GM19395 (cell line): Measurements from ENCODE around the gene KRT84.
"Not testable (repeated sequence)": the region's sequence is repeated elsewhere in the genome, so short reads cannot be mapped to it uniquely, and the experiment has no call there.

Experiments used
- ATAC-seq: cut with Tn5 transposase; IDR thresholded peaks from one replicate; pipeline ENCODE4 v1.9.1; 2021; ENCODE audit warnings: mild to moderate bottlenecking, moderate library complexity; ENCODE audit not compliant: unreplicated experiment

KRT84 gene

DNA sequence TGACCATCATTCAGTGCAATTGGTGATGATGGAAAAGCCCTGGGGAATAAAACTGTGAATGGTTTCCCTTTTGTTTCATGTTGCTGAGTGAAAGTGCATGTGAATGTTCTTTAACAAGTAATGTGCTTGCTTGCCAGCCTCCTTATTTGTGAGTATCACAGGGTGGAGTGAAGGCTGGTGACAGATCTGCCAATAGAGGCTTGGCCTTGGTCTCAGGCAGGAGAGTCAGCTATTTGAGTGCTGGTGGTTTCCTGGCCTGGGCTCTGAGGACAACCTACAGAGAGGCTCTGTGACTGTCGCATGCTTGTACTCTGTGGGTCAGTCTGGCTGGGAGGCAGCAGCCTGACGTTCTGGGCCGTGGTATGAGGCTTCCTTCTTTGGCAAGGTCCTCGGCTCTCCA, 38.9 kb downstream of the KRT84 start:
- no peak for ATAC-seq

DNA sequence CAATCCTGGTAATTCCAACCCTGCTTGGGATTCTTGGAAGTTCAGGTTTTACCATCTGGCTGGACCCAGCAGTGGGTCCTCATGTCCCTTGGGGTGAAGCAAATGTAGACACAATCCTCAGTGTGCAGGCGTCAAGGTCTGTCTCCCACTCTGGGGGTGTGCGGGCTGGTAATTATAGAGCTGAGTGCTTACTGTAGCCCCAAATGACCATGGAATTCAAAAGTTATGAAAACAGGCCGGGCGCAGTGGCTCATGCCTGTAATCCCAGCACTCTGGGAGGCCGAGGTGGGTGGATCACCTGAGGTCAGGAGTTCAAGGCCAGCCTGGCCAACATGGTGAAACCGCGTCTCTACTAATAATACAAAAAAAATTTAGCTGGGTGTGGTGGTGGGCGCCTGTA, 40.4 kb downstream of the KRT84 start:
- not testable (repeated sequence) for ATAC-seq

DNA sequence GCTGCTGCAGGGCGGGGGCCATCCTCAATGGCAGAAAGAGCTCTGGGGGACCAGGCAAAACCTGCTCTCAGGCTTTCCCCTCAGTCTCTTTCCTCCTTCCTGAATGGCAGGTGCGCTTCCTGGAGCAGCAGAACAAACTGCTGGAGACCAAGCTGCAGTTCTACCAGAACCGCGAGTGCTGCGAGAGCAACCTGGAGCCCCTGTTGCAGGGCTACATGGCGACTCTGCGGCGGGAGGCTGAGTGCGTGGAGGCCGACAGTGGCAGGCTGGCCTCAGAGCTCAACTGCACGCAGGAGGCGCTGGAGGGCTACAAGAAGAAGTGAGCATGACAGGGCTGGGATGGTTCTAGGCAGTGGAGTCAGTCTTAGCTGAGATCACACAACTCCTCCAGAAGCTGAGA, 41.3 kb downstream of the KRT84 start:
- no peak for ATAC-seq

DNA sequence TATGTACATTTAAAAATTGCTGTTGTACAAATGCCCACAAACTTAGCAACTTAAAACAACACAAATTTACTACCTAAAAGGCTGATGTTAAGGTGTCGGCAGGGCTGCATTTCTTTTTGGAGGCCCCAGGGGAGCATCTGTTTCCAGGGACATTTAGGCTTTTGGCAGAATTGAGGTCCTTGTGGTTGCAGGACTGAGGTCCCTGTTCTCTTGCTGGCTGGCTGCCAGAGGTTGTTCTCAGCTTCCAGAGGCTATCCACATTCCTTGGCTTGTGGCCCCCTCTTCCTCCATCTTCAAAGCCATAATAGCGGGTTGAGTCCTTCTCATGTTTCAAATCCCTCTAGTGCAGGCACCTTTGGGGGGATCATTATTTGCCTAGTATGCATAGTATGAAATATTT, 41.9 kb downstream of the KRT84 start:
- no peak for ATAC-seq

DNA sequence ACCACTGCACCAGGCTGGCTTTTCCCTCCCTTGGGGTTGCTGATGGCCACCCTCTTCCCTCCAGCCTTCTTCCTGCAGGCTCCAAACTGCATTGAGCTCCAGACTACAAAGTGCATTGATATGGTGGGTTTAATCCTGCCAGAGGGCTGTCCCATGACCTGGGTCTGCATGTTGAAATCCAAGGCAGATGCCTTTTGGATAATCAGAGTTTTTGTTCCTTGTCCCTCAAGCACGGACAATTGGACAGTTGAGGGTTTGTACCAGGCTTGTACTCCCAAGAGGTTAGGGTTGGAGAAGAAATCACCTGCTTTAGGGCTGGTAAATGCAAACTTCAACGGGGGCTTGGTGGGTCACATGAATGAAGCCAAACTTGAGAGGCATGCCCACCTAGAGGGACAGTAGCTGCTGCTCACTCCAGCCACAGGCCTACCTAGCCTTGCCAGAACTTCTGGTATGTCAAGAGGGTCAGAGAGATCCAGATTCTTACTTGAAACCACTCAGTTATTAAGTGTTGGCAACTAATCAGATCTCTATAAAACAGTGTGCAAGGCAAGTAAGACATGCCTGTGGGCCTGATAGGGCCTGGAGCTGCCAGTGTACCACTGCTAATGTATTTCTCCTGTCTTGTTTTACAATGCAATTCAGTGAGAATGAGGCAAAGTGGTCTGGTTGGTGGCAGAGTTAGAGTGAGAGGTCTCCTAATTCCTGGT, 42.5 kb downstream of the KRT84 start:
- ATAC-seq, result no peak

DNA sequence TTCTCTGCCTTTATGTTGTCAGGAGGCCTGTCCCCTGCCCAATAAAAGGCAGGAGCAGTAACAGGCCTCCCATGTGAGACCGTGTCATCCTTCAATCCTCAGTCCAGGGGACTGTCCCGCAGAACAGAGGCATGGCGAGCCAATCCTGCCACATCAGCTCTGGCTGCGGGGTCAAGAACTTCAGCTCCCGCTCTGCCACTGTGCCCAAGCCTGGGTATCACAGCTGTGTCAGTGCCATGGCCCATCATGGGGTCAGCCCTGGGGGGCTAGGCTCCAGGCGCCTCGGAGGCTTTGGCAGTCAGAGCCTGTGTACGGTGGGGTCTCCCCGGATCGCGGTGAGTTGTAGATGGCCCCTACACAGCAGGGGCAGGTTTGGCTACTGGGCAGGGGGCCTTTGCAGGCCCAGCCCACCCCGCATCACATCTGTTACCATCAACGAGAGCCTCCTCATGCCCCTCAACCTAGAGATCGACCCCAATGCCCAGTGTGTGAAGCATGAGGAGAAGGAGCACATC, 44.3 kb downstream of the KRT84 start:
- no peak for ATAC-seq

DNA sequence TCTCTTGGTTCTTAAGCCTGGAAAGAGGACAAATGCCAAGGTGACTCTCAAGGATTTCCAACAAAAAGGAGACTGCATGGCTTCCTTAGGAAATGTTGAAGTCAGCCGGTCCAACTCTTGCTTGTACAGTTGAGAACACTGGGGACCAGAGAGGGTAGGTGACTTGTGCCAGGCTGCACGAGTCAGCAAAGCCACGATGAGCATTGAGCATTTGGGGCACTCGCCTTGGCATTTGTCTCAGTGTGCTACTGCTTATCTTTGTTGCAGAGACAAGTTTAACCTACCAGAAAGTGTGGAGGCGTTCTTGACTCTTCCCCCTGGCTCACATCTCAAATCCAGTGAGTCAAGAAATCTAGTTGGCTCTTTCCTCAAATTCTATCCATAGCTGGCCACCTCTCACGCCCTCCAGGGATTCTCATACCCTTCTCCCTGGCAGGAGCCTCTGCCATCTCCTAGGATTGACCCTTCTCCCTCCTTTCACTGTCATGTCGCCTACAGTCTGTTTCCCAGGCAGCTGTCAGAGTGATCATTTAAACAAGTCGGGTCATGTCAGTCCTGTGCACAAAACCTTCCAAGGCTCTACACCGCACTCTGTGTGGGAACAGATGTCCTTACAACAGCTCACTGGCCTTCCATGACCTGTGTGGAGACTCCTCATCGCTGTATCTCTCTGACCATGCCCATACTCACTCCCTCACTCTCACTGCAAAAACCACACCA, 47.1 kb downstream of the KRT84 start:
- no peak for ATAC-seq

DNA sequence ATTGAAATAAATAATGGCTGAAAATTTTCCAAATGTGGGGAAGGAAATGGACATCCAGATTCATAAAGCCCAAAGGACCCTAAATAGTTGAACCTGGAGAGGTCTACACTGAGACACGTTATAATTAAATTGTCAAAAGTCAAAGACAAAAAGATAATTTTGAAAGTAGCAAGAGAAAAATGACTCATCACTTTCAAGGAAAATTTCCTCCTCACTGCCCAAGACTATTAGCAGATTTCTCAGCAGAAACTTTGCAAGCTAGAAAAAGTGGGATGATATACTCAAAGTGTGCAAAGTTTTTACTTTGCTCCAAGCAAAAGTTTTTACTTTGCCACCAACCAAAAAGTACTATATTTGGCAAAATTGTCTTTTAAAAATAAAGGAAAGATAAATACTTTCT, 48.4 kb downstream of the KRT84 start:
- no peak for ATAC-seq

DNA sequence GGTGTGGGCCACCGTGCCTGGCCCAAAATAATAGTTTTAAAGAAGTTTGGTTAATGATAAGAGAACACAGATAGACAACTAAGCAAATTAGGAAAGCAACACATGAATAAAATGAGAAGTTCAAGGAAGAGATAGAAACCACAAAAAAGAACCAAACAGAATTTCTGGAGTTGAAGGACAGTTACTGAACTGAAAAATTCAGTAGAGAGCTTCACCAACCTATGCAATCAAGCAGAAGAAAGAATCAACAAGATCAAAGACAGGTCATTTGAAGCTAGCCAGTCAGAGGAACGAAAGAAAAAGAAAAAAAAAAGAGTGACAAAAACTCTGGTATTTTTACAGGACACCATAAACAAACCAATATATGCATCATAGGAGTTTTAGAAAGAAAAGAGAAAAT, 48.8 kb downstream of the KRT84 start:
- ATAC-seq, result no peak

DNA sequence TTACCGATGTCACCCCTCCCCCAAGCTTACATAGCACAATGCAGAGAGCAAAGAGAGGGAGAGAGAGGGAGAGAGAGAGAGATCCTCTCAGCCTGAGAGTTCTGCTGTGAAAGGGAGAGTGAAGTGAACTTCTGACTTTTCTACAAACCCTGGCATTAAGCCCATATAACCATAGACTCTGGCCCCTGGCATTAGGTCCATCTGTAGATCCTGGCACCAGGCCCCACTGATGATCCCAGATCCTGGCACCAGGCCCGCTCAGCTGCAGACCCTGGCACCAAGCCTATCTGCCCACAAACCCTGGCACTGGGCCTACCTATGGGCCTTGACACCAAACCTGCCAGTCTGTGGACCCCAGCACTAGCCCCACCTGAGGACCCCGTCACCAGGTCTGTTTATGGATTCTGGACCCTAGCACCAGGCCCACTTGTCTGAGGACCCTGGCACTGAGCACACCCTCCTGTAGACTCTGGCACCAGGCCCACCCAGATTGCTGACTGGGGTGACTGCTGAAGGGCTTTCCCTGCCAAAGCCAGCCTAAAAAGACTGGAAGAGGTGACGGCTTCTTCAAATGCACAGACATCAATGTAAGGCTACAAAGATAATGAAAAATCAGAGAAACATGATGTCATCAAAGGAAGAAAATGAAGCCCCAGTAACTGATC, 49.7 kb downstream of the KRT84 start:
- ATAC-seq, result no peak

DNA sequence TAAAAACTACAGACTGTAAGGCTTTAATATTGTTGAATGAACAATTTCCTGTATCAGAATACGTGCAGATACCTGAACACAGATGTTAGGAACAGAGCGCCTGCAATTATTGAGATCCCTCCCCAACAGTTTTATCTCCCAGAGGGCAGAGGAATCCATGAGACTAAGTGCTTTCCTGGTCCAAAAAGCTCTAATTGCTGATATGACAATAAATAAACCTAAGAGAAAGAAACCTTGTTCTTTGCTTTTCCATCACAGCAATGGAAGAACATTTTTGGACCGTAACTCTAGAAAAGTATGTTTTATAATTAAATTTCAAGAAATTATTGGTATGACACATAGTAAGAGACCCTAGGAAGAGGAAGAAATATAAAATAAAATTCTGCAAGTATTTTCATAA, 51.3 kb downstream of the KRT84 start:
- no peak for ATAC-seq

DNA sequence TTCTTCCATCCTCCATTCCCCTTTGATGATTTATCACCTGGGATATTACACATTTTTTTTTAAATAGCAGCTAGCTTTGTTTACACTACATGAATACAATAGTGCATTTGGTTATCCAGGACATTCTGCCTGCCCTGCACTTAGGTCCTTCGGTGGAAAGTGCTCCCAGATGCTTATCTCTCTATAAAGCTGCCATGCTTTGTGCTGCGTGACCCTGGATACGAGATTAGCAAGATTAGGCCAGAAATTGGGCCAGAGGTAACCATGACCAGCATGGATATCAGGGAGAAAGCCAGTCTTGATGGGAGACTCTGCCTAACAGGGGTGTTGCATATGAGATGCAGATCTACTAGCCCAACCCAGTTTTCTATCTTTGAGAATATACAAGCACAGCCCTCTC, 52.1 kb downstream of the KRT84 start:
- ATAC-seq, result no peak

DNA sequence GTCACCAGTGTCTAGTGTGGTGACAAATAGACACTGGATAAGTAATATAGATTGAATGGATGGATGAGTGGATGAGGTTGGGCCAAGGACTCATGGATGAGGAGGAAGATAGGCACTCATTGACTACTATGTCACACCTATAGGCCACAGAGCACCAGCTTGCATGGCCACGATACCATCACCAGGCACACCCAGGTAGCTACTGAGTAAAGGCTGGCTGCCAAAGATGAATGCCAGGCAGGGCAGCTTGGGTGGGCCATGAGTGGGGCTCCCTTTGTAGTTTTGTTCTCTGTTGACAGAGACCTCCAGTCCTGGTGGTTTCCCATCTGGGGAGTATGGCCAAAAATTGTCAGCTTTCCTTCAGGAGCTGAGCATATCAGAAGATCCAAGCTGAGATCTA, 53.1 kb downstream of the KRT84 start:
- no peak for ATAC-seq

DNA sequence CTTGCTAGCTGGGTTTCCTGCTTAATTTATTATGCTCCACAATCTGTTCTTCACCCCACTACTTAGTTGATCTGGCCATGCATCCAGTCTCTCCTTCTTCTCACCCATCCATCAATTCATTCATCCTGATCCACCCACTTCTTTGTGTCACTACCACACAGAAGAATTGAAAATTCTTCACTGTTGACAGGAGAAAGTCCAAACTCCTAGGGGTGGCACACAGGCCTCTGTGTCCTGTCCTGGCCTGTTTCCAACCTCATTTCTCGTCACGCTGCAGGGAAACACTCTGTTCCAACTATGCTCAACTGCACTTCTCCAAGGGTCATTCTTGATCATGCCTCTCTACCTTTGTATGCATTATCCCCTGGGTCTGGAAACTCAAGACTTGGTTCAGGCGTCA, 53.6 kb downstream of the KRT84 start:
- ATAC-seq, result no peak

DNA sequence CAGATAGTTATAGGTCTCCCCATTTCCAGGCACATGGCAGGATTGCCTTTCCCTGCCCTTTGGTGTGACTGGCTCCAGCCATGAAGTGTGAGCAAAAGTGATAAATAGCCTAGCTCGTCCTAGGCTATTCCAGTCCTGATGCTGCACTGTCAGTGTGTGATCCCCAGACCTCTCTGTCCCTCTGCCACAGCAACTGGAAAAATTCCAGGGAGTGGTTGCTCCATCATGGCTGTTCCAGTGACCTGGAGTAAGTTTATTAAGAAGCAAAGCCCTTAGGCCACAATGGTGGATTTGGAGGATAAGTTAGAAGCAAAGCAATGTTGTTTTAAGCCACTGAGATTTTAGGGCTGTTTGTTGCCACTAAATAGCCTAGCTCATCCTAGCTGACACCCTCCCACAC, 54.4 kb downstream of the KRT84 start:
- no peak for ATAC-seq

DNA sequence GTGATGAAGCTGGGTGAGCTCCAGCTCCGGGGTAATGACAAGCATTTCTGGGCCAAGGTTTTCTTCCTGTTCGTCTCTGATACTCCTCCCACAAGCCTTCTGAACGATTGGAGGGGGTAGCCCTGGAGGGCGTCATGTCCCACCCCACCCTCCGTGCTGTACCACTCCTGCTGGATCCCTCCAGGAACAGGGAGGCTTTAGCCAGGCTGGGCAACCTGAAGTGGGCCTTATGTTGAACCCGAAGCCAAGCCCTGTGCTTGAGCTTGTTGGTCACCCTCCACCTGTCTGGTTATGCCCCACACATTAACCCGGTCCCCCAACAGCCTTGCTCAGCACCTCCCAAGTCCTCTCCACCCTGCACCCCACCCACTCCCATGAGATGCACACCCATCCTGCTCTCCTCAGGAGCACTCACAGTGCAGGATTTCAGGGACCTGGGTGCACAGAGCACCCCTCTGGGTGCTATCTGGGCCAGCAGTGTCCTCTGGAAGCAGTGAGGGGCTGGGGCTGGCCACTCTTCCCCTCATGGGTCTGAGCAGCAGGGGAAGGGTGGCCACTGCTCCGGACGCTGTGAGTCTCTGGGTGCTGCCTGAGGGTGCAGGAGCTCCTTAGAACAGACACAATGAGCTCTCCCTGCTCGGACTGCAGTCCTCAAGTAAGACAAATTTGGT, 57.5 kb downstream of the KRT84 start:
- ATAC-seq, result no peak
